Thyroid gland (tissue), 4 donors: ENCODE results near the gene TMEM212. TPM values are rescaled to one million over a fixed set of nuclear protein-coding genes. Genes with fewer than 3 reads are reported as not detected.

Experiments used
- DNase-seq, 2 donors: peaks; one replicate each; pipeline ENCODE4 v3.0.0-alpha.2; 2019
- H3K27ac ChIP-seq, 3 donors: fragments of 200-600 bp; sonication (generic); 1 replicate in 2 of 3; 2 replicates in 1 of 3; pipeline ENCODE4 v1.5.1; 2016 to 2019; ENCODE audit warnings: mild to moderate bottlenecking in 1 of 3, moderate library complexity in 1 of 3
- H3K27me3 ChIP-seq: fragments of 200-600 bp; sonication (generic); one replicate; pipeline ENCODE4 v1.5.1; 2019
- H3K36me3 ChIP-seq, 2 donors: fragments of 200-600 bp; sonication (generic); one replicate each; pipeline ENCODE4 v1.5.1; 2016 to 2019
- H3K4me1 ChIP-seq, 2 donors: fragments of 200-600 bp; sonication (generic); one replicate each; pipeline ENCODE4 v1.5.1; 2017 to 2019
- H3K4me3 ChIP-seq, 3 donors: fragments of 200-600 bp; sonication (generic); replicated peaks in 1 of 3; 1 replicate in 2 of 3; 2 replicates in 1 of 3; pipeline ENCODE4 v1.5.1; 2016; ENCODE audit warnings: mild to moderate bottlenecking in 1 of 3
- H3K9me3 ChIP-seq: fragments of 200-600 bp; sonication (generic); one replicate; pipeline ENCODE4 v1.5.1; 2017
- POLR2A ChIP-seq, 2 donors: fragments of 450-650 bp; IDR thresholded peaks; one replicate each; pipeline ENCODE4 v1.6.1; 2017; ENCODE audit warnings: antibody characterized with exemption in 2 of 2, mild to moderate bottlenecking in 2 of 2, moderate library complexity in 1 of 2
- WGBS, 2 donors: methylation state at CpG; one replicate each; pipeline ENCODE4 v1.1.5; 2017; 5-methylcytosine and 5-hydroxymethylcytosine counted together
- intact Hi-C: fragments of 100-400 bp; cut with DNase I; formaldehyde crosslinking; loops from one replicate; pipeline ENCODE4 v1.15.1; 2023
- total RNA-seq, 4 donors: library from RNA; depleted of rRNA; stranded (reverse); fragments of >200 nt; gene quantifications; one replicate each; pipeline ENCODE4 v1.2.3, GENCODE V29; 2016
- TF ChIP-seq, protein P1 (sequence below), 6 experiments: fragments of 200-600 bp in 3 of 6; fragments of 450-650 bp in 3 of 6; sonication (generic) in 3 of 6; IDR thresholded peaks; one replicate each; pipeline ENCODE4 v1.5.1; 2016 to 2019; ENCODE audit warnings: antibody characterized with exemption in 6 of 6, mild to moderate bottlenecking in 2 of 6, inconsistent platforms in 1 of 6, moderate library complexity in 1 of 6

The TMEM212 gene
- total RNA-seq, 4 donors from 2014 or later, result not detected

DNA sequence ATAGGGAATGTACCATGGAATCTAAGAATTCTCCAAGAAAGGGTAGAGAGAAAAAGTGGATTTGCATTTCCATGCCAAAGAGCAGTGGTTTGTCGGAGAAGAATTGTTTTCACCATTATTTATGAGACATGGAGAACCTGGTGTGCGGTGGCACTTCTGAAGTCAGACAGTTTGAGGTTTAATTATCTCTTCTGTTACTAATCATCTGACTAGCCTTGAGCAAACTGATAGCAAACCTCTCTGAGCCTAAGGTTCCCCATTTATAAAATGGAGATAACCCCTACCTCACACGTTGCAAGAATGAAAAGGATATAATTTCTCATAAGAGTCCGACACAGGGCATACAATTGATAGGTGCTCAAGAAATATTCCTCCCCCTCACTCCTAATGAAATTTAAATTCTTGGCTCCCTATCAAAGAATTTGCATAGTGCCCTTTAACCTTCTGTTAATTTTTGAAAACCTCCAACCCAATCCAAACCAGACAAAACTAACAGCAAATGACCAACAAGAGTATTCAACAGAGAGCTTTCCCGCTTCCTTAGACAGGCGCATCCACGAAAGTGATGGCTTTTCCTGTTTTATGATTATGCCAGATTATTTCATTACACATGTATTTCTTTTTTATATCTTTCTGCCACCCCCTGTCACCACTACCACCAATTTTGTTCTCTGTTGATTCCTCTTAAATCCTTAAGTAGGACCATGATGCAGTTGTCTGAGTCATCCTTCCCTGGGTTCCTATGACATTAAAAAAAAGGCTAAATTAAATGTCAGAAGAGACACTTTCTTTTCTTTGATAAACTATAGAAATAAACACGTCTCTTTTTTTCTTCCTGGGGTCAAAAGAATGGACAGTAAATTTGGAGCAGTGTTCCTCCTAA, 28.5 kb downstream of the TMEM212 start:
- H3K36me3 ChIP-seq, result no peaks in the 10 kb centered on the region
- H3K4me1 ChIP-seq, result peaks cover 15 to 32% of the 10 kb centered on the region in 2 donors

DNA sequence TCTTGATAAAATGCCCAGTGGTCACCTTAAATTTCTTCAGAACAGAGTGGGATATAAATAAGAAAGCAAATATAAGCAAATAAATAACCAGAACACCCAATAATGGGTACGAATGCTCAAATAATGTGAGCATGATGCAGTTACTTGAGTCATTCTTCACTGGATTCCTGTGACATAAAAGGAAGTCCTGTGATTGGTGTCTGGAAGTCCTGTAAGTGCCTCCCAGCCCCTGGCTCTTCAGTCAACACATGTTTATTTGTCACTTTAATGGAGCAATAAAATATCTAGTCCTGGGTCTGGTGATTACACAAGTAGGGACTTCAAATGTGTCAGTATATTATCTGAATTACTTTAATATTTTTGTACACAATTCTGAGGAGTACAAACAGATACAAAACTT, 30.4 kb downstream of the TMEM212 start:
- TF ChIP-seq, protein P1, sequence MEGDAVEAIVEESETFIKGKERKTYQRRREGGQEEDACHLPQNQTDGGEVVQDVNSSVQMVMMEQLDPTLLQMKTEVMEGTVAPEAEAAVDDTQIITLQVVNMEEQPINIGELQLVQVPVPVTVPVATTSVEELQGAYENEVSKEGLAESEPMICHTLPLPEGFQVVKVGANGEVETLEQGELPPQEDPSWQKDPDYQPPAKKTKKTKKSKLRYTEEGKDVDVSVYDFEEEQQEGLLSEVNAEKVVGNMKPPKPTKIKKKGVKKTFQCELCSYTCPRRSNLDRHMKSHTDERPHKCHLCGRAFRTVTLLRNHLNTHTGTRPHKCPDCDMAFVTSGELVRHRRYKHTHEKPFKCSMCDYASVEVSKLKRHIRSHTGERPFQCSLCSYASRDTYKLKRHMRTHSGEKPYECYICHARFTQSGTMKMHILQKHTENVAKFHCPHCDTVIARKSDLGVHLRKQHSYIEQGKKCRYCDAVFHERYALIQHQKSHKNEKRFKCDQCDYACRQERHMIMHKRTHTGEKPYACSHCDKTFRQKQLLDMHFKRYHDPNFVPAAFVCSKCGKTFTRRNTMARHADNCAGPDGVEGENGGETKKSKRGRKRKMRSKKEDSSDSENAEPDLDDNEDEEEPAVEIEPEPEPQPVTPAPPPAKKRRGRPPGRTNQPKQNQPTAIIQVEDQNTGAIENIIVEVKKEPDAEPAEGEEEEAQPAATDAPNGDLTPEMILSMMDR (IDR thresholded peaks at IDR 0.05), result no peak
- no peak for TF ChIP-seq POLR2A (IDR thresholded peaks at IDR 0.05)
- no peak for DNase-seq
- H3K27me3 ChIP-seq, result no peaks in the 10 kb centered on the region
- H3K4me1 ChIP-seq, result peaks cover 20 to 40% of the 10 kb centered on the region in 2 donors
- 81 to 85% methylated on average over 1 of the region's 1 CpG for WGBS, 2 donors
- peak overlapping the region; percentile 58 to 79 (median 77) for H3K27ac ChIP-seq
- no peak overlapping the region for H3K4me3 ChIP-seq
- H3K36me3 ChIP-seq, result no peaks in the 10 kb centered on the region
- intact Hi-C loops, result no loop called here
- no peaks in the 10 kb centered on the region for H3K9me3 ChIP-seq

More for the DNA sequence above, 28.5 kb downstream of the TMEM212 start:
- WGBS, 2 donors, result 92 to 94% methylated on average over 8 of the region's 8 CpGs
- Histone ChIP-seq H3K9me3 (no peaks in the 10 kb centered on the region), H3K27me3 (no peaks in the 10 kb centered on the region), H3K4me3 (no peak overlapping the region), H3K27ac (no peak overlapping the region)
- TF ChIP-seq, protein P1 (IDR thresholded peaks at IDR 0.05), result no peak
- TF ChIP-seq POLR2A (IDR thresholded peaks at IDR 0.05), result no peak
- intact Hi-C loops, result no loop called here
- no peak for DNase-seq

DNA sequence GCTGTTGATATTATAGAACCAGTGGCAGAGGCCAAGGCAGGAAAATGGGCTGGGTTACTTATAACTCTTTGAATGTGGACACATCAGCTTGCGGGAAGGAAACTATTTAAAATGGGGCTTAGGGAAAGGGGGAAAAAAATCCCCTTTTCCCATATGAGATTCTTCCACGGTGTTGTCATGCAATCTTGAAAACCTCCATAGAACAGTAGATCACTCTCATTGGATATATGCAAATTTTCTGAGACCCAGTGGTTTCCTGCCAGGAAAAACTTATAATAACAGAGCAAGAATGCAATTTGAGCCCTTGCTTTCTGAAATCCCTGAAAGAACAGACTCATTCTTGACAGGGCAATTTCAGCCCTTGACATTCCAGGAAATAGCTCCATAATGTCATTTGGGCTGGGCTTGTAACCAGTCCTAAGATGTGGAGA, 31.1 kb downstream of the TMEM212 start:
- Histone ChIP-seq H3K27ac (peak overlapping the region; percentile 58 to 79 (median 77)), H3K36me3 (no peaks in the 10 kb centered on the region), H3K4me3 (no peak overlapping the region), H3K27me3 (no peaks in the 10 kb centered on the region), H3K9me3 (no peaks in the 10 kb centered on the region), H3K4me1 (peaks cover 25 to 47% of the 10 kb centered on the region in 2 donors)
- 18 to 19% methylated on average over 2 of the region's 2 CpGs for WGBS, 2 donors
- intact Hi-C loops, result no loop called here
- peak in 1 of 2 donors; percentile 53 for TF ChIP-seq POLR2A (IDR thresholded peaks at IDR 0.05)
- TF ChIP-seq, protein P1 (IDR thresholded peaks at IDR 0.05), result no peak
- peak; percentile 19 to 25 for DNase-seq

DNA sequence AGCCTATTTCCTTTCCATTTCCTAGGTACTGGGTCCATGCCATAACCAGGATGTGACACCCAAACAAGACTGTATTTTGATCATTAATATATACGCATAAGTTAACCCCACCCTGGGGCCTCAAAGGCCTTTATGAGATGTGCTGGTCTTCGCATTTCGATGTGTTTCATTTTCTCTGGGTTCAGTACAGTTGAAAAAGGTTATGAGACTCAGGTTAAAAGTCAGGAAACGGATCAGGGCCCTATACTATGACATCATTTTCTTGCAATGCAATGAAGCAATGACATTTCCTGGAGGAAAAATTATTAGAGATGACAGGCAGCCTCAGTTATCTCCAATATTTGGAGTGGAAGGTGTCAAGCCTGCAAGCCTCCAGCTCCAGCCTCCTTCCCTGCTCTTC, 31.7 kb downstream of the TMEM212 start:
- Histone ChIP-seq H3K27me3 (no peaks in the 10 kb centered on the region), H3K9me3 (no peaks in the 10 kb centered on the region), H3K27ac (peak overlapping the region; percentile 58 to 79 (median 77)), H3K4me1 (peaks cover 31 to 53% of the 10 kb centered on the region in 2 donors), H3K4me3 (no peak overlapping the region), H3K36me3 (no peaks in the 10 kb centered on the region)
- DNase-seq, result no peak
- 79 to 84% methylated on average over 4 of the region's 4 CpGs for WGBS, 2 donors
- TF ChIP-seq POLR2A (IDR thresholded peaks at IDR 0.05), result no peak
- TF ChIP-seq, protein P1 (IDR thresholded peaks at IDR 0.05), result no peak
- intact Hi-C loops, result no loop called here

DNA sequence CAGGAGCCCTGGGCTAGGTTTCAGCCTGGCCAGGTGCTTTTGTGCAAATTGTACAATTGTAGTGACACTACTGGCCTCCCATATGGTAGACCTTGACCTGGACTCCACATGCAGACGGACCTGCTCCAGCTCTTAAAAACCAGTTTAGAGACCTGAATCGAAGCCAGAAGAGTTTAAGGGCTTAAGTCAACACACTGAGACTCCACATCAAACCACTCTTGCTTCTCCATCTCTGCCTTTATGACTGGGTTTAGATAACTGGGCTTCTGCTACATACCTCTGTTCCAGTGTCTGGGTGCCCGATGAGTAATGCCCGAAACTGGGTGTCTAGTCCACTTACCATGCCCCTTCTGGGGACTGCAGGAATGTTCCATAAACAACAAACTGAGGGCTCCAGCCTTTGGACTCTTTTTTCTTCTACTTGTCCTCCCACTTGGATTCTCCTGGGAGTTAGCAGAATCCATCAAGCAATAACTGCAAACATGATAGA, 32.8 kb downstream of the TMEM212 start:
- WGBS, 2 donors, result 28 to 33% methylated on average over 4 of the region's 4 CpGs
- DNase-seq, result peak in 1 of 2 donors; percentile 18
- Histone ChIP-seq H3K4me1 (peaks cover 32 to 54% of the 10 kb centered on the region in 2 donors), H3K27ac (peak overlapping the region; percentile 11 to 79 (median 77)), H3K36me3 (no peaks in the 10 kb centered on the region), H3K4me3 (no peak overlapping the region), H3K9me3 (no peaks in the 10 kb centered on the region), H3K27me3 (no peaks in the 10 kb centered on the region)
- intact Hi-C loops, result no loop called here
- TF ChIP-seq, protein P1 (IDR thresholded peaks at IDR 0.05), result no peak
- no peak for TF ChIP-seq POLR2A (IDR thresholded peaks at IDR 0.05)
